Measurements from ENCODE around the gene SIRPG.

DNA sequence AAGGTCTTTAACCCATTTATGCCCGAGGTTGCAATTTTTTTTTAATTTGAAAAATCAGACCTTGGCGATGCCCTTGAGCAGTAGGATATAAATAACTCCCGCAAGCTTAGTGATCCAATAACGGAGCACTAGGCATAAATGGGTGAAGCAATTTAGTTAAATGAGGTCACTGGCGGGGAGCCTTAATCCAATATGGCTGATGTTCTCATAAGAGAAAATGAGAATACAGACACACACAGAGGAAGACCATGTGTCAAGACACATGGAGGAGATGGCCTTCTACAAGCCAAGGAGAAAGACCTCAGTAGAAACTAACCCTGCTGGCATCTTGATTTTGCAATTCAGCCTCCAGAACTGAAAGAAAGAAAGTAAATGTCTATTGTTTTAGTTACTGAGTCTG lies 735 bp downstream of the SIRPG start:
- TF ChIP-seq, protein P1, sequence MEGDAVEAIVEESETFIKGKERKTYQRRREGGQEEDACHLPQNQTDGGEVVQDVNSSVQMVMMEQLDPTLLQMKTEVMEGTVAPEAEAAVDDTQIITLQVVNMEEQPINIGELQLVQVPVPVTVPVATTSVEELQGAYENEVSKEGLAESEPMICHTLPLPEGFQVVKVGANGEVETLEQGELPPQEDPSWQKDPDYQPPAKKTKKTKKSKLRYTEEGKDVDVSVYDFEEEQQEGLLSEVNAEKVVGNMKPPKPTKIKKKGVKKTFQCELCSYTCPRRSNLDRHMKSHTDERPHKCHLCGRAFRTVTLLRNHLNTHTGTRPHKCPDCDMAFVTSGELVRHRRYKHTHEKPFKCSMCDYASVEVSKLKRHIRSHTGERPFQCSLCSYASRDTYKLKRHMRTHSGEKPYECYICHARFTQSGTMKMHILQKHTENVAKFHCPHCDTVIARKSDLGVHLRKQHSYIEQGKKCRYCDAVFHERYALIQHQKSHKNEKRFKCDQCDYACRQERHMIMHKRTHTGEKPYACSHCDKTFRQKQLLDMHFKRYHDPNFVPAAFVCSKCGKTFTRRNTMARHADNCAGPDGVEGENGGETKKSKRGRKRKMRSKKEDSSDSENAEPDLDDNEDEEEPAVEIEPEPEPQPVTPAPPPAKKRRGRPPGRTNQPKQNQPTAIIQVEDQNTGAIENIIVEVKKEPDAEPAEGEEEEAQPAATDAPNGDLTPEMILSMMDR (IDR thresholded peaks at IDR 0.05): no peak
- TF ChIP-seq POLR2A (IDR thresholded peaks at IDR 0.05): no peak

Data from vagina (tissue), 2 donors.